Measurements from ENCODE around the gene VAX1. TPM values are rescaled to one million over a fixed set of nuclear protein-coding genes. Genes with fewer than 3 reads are reported as not detected.
"Not testable (repeated sequence)": the region's sequence is repeated elsewhere in the genome, so short reads cannot be mapped to it uniquely, and the experiment has no call there.

Gene VAX1
- total RNA-seq, 4 donors from 2014 or later = not detected

- TF ChIP-seq POLR2A (IDR thresholded peaks at IDR 0.05) = no peak
- Histone ChIP-seq H3K27ac (no peak overlapping the region), H3K9me3 (no peaks in the 10 kb centered on the region), H3K4me1 (peaks cover 57% of the 10 kb centered on the region), H3K4me3 (peak overlapping the region; percentile 39), H3K36me3 (no peaks in the 10 kb centered on the region), H3K27me3 (peaks cover 100% of the 10 kb centered on the region)
- WGBS = 16% methylated on average over 30 of the region's 30 CpGs
- no peak for DNase-seq (ENCODE audit: low spot score in 2 of 2)
These were observed 4.6 kb downstream of the VAX1 start for GRCh38 chr10:117133273-117134055.

GRCh38 chr10:117132751-117133231, 5.3 kb downstream of the VAX1 start:
- H3K27ac ChIP-seq = no peak overlapping the region
- H3K4me3 ChIP-seq = peak overlapping the region; percentile 1
- no peak for DNase-seq (ENCODE audit: low spot score in 2 of 2)
- no peaks in the 10 kb centered on the region for H3K9me3 ChIP-seq
- H3K36me3 ChIP-seq = no peaks in the 10 kb centered on the region
- WGBS = 9% methylated on average over 27 of the region's 27 CpGs
- H3K4me1 ChIP-seq = peaks cover 50% of the 10 kb centered on the region
- peaks cover 96% of the 10 kb centered on the region for H3K27me3 ChIP-seq
- TF ChIP-seq, protein P1, sequence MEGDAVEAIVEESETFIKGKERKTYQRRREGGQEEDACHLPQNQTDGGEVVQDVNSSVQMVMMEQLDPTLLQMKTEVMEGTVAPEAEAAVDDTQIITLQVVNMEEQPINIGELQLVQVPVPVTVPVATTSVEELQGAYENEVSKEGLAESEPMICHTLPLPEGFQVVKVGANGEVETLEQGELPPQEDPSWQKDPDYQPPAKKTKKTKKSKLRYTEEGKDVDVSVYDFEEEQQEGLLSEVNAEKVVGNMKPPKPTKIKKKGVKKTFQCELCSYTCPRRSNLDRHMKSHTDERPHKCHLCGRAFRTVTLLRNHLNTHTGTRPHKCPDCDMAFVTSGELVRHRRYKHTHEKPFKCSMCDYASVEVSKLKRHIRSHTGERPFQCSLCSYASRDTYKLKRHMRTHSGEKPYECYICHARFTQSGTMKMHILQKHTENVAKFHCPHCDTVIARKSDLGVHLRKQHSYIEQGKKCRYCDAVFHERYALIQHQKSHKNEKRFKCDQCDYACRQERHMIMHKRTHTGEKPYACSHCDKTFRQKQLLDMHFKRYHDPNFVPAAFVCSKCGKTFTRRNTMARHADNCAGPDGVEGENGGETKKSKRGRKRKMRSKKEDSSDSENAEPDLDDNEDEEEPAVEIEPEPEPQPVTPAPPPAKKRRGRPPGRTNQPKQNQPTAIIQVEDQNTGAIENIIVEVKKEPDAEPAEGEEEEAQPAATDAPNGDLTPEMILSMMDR (IDR thresholded peaks at IDR 0.05) = no peak
- no peak for TF ChIP-seq POLR2A (IDR thresholded peaks at IDR 0.05)
- TF ChIP-seq EP300 (IDR thresholded peaks at IDR 0.05) = no peak
- no peak for TF ChIP-seq POLR2AphosphoS5 (IDR thresholded peaks at IDR 0.05)

DNA sequence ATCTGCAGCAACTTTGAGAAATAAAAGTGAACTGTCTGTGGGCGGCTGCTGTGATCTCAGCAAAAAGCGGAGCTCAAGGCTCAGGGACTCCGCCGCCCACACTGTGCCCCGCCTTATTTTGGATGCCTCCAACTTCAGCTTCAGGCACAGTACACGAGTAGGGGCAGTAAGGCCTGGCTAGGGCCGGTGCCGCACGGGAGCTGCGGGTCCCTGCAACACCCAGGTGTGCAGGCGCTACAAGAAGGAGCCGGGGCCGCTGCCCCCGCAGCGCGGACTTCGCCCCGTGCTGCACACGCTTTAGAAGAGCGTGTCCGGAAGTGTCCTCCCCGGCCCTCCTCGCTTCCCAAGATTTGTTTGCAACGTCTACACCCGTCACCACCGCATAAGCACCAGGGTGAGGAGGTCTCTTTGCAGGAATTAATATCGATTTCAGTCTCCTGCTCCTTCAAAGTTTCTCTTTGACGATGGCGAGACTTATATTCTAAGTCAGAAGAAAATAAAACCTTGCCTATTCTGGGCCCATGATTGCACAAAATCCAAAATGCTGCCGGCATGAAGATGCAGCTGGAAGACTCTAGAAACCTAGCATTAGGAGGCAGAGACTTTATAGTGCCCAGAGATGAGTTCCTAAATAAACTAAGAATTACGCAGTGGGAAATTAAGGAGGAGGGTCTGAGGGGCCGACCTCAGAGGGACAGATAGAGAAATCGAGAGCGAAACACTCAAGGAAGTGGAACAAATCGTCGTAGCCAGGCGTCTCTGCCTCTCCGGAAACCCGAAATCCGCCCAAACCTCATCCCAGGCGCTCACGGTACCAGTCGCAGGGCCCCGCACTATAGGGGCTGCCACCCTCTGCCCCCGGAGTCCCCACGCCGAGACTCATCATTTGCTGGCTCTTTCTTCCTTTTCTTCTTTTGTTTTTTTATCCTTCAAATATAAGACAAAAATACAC, 6.4 kb downstream of the VAX1 start:
- Histone ChIP-seq H3K27me3 (peaks cover 96% of the 10 kb centered on the region), H3K4me1 (peaks cover 39% of the 10 kb centered on the region), H3K9me3 (no peaks in the 10 kb centered on the region), H3K27ac (no peak overlapping the region), H3K4me3 (peak overlapping the region; percentile 31), H3K36me3 (no peaks in the 10 kb centered on the region)
- DNase-seq (ENCODE audit: low spot score in 2 of 2) = no peak
- no peak for TF ChIP-seq EP300 (IDR thresholded peaks at IDR 0.05)
- no peak for TF ChIP-seq POLR2A (IDR thresholded peaks at IDR 0.05)
- TF ChIP-seq POLR2AphosphoS5 (IDR thresholded peaks at IDR 0.05) = no peak
- TF ChIP-seq, protein P1 (IDR thresholded peaks at IDR 0.05) = no peak
- WGBS = 15% methylated on average over 47 of the region's 47 CpGs

DNA sequence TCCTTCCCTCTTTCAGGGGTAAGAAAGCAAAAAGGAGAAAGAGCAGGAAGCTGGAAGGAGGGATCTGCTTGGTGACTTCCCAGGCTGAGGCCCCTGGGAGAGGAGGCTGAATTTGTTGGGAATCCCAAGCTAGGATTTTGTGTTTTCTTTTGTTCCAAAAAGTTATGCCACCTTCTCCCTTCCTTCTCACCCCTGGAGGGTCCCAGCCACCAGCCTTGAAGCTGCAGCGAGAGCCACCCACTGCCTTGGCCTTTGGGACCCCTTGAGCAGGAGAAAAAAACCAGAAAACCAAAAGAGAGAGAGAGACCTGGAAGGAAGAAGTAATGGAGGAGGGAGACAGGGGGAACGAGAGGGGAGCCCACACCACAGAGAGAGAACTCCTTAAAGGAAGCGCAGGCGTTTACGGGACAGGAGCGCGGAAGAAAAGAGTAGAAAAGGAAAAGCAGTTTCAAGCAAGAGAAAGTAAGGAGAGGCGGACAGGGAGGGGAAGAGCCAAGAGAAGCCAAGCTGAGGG, 7.2 kb downstream of the VAX1 start:
- Histone ChIP-seq H3K36me3 (no peaks in the 10 kb centered on the region), H3K9me3 (no peaks in the 10 kb centered on the region), H3K27ac (no peak overlapping the region), H3K4me3 (peak overlapping the region; percentile 31), H3K27me3 (peaks cover 94% of the 10 kb centered on the region), H3K4me1 (peaks cover 37% of the 10 kb centered on the region)
- no peak for DNase-seq (ENCODE audit: low spot score in 2 of 2)
- 50% methylated on average over 8 of the region's 8 CpGs for WGBS
- TF ChIP-seq POLR2AphosphoS5 (IDR thresholded peaks at IDR 0.05) = no peak
- no peak for TF ChIP-seq EP300 (IDR thresholded peaks at IDR 0.05)
- TF ChIP-seq, protein P1 (IDR thresholded peaks at IDR 0.05) = no peak
- TF ChIP-seq POLR2A (IDR thresholded peaks at IDR 0.05) = no peak

- TF ChIP-seq, protein P1 (IDR thresholded peaks at IDR 0.05) = no peak
- TF ChIP-seq EP300 (IDR thresholded peaks at IDR 0.05) (no peak), POLR2AphosphoS5 (IDR thresholded peaks at IDR 0.05) (no peak), POLR2A (IDR thresholded peaks at IDR 0.05) (no peak)
- Histone ChIP-seq H3K27me3 (peaks cover 93% of the 10 kb centered on the region), H3K27ac (no peak overlapping the region), H3K4me3 (no peak overlapping the region), H3K36me3 (no peaks in the 10 kb centered on the region), H3K4me1 (peaks cover 37% of the 10 kb centered on the region), H3K9me3 (no peaks in the 10 kb centered on the region)
- DNase-seq (ENCODE audit: low spot score in 2 of 2) = no peak
- 90% methylated on average over 2 of the region's 2 CpGs for WGBS
These were observed 7.7 kb downstream of the VAX1 start for GRCh38 chr10:117130346-117130745.

- H3K9me3 ChIP-seq; H3K36me3 ChIP-seq; DNase-seq (ENCODE audit: low spot score in 2 of 2); H3K4me3 ChIP-seq; H3K4me1 ChIP-seq; H3K27ac ChIP-seq: not testable (repeated sequence)
- H3K27me3 ChIP-seq = peaks cover 73% of the 10 kb centered on the region
- WGBS = 94% methylated on average over 11 of the region's 23 CpGs
These were observed 11.4 kb downstream of the VAX1 start for GRCh38 chr10:117126645-117127044.

Measured in suprapubic skin (tissue), 4 donors.